GM12801 (cell line): ENCODE data around the gene SPART.

Experiments used
- CTCF ChIP-seq: IDR thresholded peaks from one replicate; pipeline ENCODE4 v1.5.1; 2011; ENCODE audit warnings: control low read depth; ENCODE audit not compliant: insufficient read length; ENCODE audit errors: extremely low read depth

The SPART gene

DNA sequence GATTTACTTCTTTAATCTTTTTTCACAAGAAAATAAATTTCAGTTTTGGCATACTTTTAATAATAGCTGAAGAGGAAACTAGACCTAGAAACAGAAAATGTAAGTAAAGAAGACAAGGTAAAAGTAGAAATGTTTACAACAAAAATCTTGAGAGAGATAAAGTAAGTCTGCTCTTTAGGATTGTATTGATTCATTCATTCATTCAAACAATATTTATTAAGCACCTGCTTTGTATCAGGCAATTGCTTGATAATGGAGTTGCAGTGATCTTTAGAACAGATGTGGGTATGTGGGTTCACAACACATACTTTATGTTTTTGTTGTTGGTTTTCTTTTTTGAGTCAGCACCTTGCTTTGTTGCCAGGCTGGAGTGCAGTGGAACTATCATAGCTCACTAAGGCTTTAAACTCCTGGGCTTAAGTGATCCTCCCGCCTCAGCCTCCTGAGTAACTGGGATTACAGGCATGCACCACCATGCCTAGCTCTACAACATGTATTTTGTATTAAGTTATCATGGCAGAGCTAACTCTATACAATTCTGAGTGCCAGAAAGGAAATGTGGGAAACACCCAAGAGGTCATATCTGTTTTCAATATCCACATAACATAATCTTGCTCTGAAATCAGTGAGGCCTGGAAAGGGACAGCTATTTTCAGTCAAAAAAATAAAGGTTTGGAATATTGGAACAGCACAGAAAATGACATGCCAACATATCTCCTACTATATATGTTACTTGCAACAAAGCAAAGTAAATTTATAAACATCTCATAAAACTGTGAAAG is 8.8 kb upstream of the SPART start:
- no peak for TF ChIP-seq CTCF

GRCh38 chr13:36353001-36353400 is 6.8 kb upstream of the SPART start:
- TF ChIP-seq CTCF: no peak

DNA sequence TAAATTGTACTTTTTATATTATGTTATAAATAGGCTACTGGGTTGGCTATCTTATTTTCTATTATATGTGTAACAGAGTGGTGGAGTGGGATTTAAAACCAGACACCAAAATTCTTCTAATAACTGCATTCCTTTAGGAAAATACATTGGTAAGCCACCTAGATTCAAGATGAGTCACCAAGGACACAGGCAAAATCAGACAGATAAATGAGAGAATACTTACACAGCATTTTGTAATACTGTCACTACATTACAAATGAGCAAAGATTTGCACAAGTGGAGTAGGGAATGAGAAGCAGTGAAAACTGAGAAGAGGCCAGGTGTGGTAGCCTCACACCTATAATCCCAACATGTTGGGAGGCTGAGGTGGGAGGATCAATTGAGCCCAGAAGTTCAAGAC is 6.2 kb upstream of the SPART start:
- no peak for TF ChIP-seq CTCF

- no peak for TF ChIP-seq CTCF
These were observed 1.5 kb upstream of the SPART start for GRCh38 chr13:36347531-36348210.

- no peak for TF ChIP-seq CTCF
These were observed 564 bp downstream of the SPART start for GRCh38 chr13:36345438-36346221.

DNA sequence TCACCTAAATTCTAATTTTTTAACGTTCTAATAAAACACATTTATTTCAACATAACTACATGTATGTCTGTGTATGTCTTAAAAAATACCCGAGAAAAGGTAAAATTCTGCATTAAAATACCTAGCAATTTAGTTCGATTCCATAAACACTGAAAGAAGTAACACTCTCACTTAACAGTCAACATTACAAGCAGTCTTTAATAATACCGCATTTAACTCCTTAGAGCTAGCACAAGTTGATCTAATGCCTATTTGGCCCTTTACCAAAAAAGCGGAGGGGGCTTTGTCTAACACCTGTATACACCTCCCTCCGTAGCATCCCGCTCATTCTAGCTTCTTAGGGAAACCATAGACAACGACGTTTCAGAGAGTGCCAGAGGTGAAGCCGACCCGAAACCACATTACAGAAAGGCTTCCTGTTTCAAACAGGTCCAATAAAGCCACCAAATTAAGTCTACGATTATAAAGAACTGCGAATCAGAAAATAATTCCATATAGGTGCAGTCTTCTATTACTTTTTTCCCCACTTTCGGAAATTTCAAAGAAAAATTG is 1.2 kb downstream of the SPART start:
- TF ChIP-seq CTCF: no peak

GRCh38 chr13:36344173-36344572 is 2.0 kb downstream of the SPART start:
- no peak for TF ChIP-seq CTCF
